ENCODE data around the gene CKMT1A.
"Not testable (repeated sequence)": the region's sequence is repeated elsewhere in the genome, so short reads cannot be mapped to it uniquely, and the experiment has no call there.

The CKMT1A gene

DNA sequence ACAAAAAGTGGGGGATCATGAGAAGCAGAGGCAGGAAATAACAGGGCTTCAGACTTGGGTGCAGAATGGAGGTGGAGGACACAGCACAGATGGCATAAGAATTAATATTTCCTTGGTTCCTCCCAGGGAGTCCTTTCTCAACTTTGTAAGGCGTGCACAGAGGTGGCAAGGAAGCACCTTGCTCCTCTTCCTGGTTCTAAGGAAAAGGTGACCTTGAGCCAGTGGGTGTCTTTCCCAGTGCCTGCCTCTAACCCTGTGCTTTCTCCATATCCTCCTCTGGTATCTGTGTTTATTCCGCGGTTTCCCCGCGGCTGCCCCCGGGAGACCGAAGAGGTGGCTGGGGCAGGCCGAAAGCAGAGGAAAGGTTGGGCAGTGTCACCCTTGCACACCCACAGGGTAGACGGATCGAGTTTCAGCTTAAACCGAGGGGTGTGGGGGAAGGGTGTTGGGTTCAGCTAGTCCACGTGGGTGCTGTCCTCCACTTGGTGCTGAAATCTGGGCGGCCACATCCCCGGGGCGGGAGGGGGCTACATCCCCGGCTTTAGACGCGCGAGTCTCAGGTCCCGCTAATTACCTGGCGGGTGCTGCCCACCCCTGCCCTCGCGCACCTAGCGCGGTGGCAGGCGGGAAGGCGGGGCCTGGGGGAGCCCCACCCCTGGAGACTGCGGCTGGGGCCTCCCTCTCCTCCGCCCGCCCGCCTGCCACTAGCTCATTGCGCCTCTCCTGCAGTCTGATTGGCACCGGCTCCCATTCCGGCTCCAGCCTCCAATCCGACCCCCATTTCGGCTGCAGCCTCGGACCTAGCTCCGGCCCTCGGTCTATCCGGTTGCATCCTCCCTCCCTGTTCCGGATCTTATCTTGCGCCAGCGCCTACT lies at the start of gene CKMT1A:
TSS of gene CKMT1A (plus strand) at position 712 of the 875 bp plus-strand sequence. CDS start 192 bp downstream, outside the sequence.
- DNase-seq (ENCODE audit: low read depth in 2 of 2), result not testable (repeated sequence)

DNA sequence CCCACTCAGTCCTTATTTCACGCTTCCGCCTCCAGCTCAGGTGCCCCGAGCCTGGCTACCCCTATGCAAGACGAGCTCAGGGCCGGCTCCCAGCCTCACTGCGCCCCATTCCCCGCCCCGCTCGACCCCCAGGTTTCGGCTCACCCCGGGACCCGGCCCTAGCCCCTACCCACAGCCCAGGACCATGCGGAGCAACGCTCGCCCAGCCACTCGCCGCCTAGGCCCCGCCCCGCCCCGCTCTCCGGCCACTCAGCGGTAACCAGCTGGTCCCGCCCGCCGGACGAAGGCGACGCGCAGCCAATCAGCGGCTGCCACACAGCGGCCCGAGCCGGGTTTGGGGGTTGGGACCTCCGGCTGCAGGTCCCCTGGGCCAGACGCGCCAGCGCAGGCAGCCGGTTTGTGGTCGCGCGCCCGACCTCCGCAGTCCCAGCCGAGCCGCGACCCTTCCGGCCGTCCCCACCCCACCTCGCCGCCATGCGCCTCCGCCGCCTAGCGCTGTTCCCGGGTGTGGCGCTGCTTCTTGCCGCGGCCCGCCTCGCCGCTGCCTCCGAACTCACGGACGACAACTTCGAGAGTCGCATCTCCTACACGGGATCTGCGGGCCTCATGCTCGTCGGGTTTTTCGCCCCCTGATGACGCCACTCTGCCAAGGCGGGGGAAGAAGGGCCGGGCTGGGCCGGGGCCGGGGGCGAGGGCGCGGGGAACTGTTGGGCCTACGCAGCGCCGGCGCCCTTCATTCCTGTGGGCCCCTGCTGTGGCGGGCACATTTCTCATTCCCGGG lies 44.8 kb upstream of the CKMT1A start, which contains the start of gene CATSPER2:
TSS of gene CATSPER2 (minus strand) at position 196 of the 781 bp plus-strand sequence. CDS start 783 bp downstream, outside the sequence.
- DNase-seq (ENCODE audit: low read depth in 2 of 2), result no peak

DNA sequence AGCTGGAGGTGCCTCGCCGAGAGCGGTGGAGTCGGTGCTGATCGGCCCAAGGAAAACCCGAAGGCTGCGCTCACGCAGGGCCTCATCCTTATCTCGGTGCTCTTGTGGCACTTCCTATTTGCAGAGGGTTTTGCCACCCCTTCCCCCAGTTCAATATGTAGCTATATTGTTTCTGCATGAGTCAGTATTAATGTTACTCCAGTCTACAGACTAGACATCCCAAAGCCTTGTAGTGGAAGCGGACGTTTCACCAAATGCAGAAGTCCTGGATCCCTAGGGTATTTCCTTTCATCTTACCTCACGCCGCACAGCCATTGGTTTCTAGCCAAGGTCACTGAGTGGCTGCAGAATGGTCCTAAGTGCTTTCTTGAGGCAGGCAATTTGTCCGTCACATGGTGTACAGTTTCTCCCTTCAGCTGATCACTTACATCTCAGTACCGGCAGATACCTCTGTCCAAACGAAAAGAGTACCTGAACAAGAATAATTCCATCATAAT lies 44.2 kb upstream of the CKMT1A start:
- DNase-seq (ENCODE audit: low read depth in 2 of 2), result not testable (repeated sequence)

DNA sequence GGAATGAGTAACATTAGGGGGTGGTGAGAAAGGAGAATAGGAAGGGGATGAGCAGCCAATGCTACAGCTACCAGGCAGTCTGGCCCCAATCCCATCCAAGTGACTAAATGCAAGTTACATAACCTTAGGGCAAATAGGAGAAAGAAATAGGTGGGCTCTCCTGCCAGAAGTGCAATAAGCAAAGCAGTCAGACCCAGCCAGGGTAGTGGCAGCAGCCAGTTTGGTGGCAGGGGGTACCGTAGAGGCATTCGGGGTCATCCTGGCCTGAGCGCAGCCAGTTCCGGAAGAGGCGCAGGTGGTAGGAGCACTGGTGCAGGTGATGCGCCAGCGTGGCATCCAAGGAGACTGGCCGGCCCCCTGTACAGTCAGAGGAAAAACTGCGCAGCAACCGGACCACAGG lies 33.9 kb upstream of the CKMT1A start:
- DNase-seq (ENCODE audit: low read depth in 2 of 2), result not testable (repeated sequence)

DNA sequence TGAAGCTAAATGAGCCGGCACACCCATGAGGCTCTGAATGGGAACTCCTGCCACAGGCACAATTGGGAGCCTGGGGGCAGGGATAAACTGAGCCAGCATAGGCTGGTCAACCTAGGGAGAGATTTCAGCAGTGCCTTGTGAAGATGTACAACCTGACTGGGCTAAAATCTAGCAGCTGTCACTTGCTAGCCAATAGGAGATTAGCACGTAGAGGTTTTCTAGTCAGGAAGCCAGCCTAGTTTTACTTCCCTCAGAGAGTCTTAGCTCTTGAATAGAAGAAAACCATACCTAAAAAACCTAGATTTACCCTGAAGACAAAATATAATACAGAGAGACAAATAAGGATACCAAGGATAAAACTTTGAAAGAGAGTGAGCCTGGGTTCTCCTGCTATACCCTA lies 31.4 kb upstream of the CKMT1A start:
- not testable (repeated sequence) for DNase-seq (ENCODE audit: low read depth in 2 of 2)

DNA sequence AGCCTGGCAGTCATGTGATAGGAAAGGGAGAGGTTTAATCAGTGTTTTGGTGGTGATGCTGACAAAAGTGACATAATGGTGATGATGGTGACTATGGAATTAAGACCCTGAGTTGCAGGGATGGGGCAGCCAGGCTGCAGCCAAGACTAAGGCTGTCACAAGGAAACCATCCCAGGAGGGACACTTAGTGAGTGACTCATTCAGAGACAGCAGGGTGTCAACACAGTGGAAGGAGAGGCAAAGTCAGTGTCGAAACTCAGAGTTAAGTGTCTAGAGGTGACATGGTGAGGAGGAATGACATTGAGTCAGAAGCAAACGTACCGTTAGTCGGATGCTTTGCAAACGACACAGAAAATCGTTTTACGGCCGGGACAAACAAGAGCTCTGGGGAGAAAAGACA lies 30.3 kb upstream of the CKMT1A start:
- DNase-seq (ENCODE audit: low read depth in 2 of 2), result not testable (repeated sequence)

DNA sequence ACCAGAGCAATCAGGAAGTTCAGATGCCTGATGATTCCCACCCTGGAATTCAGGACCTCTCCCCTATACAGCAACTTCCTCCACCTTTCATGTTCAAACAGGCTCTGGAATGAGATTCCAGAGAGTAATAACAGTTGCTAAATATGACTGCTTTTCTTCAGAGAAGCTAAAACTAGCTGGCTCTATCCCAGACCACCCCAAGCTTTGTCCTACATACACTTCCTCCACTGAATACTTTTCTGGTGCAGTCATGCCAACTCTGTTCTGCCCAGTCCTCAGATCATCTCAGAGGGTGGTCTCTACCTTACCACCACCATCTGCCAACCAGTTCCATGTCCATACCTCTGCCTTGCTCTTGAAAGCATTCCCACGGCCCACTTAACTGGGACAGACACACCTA lies 27.5 kb upstream of the CKMT1A start:
- not testable (repeated sequence) for DNase-seq (ENCODE audit: low read depth in 2 of 2)

DNA sequence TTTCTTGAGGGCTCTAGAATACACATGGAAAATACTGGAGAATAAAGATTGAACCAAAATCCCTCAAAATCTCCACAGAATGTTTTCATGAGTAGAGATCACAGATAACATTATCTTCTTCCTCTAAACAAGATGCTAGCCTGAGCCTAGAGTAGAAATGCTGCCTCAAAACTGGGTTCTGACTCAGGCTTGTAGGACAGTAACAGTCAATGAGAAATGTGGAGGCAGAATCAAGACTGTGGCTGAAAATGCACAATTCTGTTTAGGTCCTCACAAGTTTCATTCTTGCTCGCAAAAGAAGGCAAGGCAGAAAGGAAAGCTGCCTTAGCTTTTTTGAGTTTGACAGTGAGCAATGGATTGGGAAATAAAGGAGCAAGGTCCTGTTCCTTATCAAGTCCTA lies 19.5 kb upstream of the CKMT1A start:
- DNase-seq (ENCODE audit: low read depth in 2 of 2), result not testable (repeated sequence)

DNA sequence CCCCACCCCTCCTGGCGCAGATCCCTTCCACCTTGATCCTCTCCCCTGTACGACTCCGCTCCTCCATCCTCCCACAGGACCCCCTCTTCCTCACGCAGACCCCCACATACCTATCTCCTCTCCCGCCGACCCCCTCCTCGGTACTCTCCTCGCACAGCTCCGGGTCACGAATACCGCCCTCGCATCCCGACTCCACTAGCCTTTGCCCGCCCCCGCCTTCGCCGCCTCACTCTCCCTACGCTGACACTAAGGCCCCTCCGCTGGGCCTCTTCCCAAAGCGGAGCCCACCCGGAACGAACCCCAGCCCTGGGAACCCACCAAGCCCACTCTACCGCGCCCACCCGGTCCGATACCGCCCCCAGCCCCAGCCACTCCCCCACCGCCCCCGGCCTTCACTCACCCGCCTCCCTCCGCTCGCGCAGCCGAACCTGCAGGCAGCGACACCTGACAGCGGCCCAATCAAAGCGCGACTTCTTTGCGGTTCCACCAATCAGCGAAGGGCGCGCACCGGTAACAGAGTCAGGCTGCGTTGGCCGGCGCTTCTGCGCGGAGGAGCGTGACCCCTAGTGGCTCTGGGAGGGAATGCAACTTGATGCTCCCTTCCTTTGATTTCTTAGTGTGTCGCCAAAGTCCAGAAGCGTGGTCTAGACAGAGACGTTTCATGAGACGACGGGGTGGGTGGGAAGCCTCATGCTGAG lies 3.9 kb upstream of the CKMT1A start:
- not testable (repeated sequence) for DNase-seq (ENCODE audit: low read depth in 2 of 2)

DNA sequence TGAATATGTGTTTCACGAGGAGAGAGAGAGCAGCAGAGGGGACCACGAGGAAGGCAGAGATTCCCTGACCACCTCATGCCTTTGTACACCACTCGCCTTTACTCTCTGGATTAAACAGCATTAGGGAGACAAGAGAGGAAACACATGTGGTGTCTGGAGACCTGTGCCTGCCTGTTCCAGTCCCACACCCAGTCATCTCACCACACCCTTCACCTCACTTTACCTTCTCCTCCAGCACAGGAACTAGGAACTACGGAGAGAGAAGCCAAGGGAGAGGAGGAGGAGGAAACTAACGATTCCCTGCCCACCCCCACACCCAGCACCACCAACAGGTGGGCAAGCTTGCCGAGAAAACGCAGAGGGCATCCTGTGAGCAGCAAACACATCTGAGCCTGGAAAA lies 980 bp upstream of the CKMT1A start:
- DNase-seq (ENCODE audit: low read depth in 2 of 2), result not testable (repeated sequence)

DNA sequence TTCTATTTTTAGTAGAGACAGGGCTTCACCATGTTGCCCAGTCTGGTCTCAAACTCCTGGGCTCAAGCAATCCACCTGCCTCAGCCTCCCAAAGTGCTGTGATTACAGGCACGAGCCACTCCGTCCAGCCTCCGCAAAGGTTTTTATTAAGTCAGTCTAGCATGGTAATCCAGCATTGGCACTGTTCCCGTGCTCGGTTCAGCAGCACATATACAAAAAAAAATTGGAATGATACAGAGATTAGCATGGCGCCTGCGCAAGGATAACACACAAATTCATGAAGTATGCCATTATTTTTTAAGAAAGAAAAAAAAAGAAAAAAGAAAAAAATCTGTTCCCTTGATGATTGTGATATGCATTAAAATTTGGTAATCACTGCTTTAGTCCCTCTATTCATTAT lies 8.5 kb downstream of the CKMT1A start:
- no peak for DNase-seq (ENCODE audit: low read depth in 2 of 2)

DNA sequence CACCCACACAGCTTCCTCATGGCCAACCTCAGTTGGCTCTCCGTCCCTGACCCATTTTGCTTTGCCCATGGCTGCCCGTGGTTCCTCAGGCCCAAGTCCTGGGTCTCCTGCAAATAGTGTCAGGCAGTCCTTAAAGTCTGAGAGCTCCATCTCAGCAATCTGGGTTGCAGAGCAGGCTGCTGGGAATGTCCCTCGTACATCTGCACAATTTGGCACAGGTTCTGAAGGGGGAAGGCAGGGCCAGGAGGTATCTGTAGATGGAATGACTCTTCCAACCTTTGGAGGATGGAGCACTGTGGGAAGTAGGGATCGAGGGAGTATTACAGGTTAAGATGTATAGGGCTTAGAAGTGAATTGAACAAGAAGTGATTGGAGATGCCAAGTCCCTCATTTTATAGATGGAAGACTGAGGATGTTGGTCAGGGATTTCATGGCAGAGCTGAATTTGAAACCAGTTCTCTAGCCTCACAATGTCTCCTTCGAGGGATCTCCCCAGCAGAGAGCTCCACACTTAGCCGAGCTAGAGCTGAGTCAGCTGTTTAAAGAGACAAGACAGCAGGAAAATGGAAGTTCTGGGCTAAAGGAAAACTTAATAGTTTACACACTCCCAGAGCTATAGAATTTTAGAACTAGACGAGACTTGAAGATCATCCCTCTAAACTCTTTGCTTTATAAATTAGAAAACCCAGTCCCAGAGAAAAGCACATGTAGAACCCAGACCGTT lies 9.2 kb downstream of the CKMT1A start:
- no peak for DNase-seq (ENCODE audit: low read depth in 2 of 2)

DNA sequence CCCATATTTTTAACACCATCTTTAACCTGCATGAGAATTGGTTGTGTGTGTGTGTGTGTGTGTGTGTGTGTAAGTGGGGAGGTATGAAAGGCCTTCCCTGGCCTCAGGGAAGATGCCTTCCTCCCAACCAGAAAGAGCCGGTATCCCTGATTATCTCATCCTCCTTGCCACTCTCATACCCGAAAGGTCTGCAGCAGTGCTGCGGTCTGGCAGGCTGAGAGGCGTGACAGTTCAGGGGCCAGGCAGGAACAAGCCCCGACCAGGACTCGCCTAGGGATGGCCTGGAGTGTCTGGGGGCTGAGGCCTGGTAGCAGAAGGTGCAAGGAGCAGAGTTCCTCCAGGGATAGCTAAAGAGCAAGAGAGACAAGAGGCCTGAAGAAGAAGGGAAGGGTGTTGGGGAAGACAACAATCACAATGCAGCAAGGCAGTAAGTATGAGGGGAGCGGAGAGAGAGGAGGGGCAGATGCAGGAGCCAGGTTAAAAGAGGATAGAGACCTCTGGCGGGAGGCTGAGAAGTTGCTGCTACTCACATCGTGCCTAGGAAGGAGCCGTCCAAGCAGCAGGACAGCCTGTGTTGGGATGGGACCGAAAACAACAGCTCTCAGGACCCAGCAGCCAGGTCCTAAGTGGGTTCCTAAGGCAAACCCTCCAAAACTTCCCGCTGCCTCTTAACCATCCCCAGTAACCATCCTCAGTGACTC lies 16.9 kb downstream of the CKMT1A start:
- not testable (repeated sequence) for DNase-seq (ENCODE audit: low read depth in 2 of 2)

DNA sequence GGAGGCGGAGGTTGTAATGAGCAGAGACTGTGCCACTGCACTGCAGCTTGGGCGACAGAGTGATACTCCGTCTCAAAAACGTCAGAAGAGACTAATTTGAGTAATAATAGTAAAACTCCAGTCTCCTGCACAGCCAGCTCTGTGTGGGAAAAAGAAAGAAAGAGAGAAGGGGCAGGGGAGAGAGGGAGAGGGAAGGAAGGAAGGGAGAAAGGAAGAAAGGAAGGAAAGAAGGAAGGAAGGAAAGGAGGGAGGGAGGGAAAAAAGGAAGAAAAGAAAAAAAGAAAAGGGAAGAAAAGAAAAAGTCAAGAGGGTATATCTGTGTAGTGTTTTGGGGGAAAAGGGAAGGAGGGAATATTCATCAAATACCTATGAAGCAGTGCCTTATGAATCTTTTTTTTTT lies 29.5 kb downstream of the CKMT1A start:
- DNase-seq (ENCODE audit: low read depth in 2 of 2), result no peak

DNA sequence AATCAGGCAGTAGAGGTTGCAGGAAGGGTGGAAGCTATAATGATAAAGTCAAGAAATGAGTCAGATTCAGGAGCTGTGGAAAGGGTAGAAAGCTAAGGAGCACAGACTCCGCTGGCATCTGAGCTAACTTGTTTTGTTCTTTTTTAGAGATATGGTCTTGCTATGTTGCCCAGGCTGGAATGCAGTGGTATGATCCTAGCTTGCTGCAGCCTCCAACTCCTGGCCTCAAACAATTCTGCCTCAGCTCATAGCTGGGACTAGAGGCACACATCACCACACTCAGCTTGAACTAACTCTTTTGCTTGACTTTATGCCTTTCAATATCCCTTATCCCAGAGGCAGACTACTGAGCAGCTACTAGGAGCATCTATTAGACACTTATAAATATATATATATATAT lies 32.6 kb downstream of the CKMT1A start:
- DNase-seq (ENCODE audit: low read depth in 2 of 2), result not testable (repeated sequence)

DNA sequence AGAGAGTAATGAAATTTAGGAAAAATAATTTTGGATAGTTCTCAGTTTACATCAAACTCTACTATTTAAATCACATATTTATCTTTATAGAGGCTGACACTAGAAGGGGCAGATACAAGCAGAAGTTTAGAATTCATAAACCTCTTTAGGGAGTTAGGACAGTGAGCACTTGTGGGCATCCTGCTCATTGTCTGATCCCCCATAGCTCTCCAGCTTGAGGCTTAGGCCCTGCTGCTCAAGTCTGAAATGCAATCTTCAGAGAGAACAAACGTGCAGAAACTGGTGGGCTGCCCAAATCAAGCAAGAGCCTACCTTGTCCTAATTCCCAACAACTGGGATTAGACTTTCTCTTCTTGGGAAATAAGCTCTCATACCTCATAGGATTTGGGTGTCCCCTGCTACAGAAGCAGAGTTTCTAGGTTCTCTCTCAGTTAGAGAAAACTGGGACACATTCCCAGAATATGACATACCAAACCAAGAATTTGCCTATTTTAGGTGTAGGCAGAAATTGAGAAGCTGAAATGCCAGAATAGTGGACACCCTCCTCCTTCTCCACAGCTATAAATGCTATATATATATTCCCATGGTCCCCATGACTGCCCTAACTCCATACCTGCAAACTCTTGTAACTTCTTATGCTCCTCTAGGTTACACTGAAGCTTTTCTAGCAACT lies 34.5 kb downstream of the CKMT1A start:
- DNase-seq (ENCODE audit: low read depth in 2 of 2), result not testable (repeated sequence)

DNA sequence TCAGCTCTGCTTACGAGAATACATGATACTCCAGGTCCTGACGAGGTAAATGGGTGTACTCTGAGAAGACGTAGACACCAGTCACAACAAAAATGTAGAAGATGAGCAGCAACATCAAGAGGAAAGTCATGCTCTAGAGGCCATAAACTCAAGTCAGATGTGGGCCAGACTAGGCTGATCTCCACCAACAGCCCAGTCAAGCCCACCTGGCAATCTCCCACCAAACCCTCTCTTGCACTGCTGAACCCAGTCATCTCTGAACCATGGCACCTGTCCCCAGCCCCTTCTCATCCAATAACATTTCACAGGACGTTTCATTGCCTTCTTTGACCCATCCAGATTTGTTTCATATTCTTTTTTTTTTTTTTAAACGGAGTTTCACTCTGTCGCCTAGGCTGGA lies 41.8 kb downstream of the CKMT1A start:
- DNase-seq (ENCODE audit: low read depth in 2 of 2), result no peak

DNA sequence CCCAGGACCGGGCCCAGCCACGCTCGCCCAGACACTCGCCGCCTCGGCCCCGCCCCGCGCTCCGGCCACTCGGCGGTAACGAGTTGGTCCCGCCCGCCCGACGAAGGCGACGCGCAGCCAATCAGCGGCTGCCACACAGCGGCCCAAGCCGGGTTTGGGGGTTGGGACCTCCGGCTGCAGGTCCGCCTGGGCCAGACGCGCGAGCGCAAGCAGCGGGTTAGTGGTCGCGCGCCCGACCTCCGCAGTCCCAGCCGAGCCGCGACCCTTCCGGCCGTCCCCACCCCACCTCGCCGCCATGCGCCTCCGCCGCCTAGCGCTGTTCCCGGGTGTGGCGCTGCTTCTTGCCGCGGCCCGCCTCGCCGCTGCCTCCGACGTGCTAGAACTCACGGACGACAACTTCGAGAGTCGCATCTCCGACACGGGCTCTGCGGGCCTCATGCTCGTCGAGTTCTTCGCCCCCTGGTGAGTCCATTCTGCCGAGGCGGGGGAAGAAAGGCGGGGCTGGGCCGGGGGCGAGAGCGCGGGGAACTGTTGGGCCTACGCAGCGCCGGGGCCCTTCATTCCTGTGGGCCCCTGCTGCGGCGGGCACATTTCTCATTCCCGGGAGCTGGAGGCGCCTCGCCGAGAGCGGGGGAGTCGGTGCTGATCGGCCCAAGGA lies 52.7 kb downstream of the CKMT1A start, which contains the start of gene PDIA3:
TSS of gene PDIA3 (plus strand) at position 194 of the 658 bp plus-strand sequence. CDS start at position 296, 102 bp downstream.
- DNase-seq (ENCODE audit: low read depth in 2 of 2), result peak; percentile 85 to 89

DNA sequence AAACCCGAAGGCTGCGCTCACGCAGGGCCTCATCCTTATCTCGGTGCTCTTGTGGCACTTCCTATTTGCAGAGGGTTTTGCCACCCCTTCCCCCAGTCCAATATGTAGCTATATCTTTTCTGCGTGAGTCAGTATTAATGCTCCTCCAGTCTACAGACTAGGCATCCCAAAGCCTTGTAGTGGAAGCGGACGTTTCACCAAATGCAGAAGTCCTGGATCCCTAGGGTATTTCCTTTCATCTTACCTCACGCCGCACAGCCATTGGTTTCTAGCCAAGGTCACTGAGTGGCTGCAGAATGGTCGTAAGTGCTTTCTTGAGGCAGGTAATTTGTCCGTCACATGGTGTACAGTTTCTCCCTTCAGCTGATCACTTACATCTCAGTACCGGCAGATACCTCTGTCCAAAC lies 53.2 kb downstream of the CKMT1A start:
- DNase-seq (ENCODE audit: low read depth in 2 of 2), result not testable (repeated sequence)

Measured in stimulated activated CD4-positive, alpha-beta T cell treated with anti-CD3 and anti-CD28 coated beads, Interleukin-4, amount 100 ng/mL, for 48 hours (primary cell).